Measurements from ENCODE around the gene TH. TPM values are rescaled to one million over a fixed set of nuclear protein-coding genes. Genes with fewer than 3 reads are reported as not detected.
"Not testable (repeated sequence)": the region's sequence is repeated elsewhere in the genome, so short reads cannot be mapped to it uniquely, and the experiment has no call there.

TH gene
- total and polyA plus RNA-seq, 9 of the 15 experiments (the other 6 are each of a cell fraction or from before 2014, with no cell fraction given), result not detected

DNA sequence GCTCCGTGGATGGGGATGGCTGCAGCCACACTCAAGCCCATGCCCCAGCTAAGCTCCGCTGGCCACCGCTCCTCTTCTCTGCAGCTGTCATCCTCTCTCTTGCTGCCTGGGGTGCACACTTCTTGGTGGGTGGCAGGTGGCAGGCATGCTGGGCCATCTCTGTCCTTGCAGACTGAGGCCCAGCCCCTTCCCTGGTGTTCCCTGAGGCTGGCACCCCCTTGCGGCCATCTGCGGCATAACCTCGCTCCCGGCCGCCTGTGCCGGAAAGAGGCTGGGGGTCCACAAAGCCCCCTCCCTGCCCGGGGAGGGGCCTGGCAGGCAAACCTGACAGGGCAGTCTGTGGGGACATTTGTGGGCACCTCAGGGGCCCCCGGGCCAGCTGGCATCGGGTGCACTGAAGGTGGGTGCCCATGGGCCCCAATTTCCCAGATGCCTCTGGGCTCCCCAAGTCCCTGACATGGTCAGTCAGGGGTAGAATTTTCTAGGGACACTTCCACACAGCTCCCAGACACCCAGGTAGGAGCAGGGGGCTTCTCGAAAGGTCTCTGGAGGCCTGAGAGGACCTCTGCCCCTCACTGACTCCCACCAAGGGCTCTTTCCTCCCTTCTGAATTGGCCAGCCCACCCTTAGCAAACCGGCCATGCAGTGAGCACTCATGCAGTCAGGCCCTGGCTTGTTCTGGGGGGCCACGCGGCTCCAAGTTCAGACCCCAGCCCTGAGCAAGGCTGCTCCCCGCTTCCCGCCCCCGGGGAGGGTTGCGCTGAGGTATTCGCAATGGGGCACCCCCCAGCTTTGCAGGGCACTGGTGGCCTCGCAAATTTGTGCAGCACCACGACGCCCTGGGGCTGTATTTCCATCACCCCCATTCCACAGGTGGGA is 23.5 kb upstream of the TH start (continued):
- TF ChIP-seq, protein P1, sequence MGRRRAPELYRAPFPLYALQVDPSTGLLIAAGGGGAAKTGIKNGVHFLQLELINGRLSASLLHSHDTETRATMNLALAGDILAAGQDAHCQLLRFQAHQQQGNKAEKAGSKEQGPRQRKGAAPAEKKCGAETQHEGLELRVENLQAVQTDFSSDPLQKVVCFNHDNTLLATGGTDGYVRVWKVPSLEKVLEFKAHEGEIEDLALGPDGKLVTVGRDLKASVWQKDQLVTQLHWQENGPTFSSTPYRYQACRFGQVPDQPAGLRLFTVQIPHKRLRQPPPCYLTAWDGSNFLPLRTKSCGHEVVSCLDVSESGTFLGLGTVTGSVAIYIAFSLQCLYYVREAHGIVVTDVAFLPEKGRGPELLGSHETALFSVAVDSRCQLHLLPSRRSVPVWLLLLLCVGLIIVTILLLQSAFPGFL (CRISPR knock-in tag; IDR thresholded peaks at IDR 0.05), result no peak
- TF ChIP-seq SMC3 (conservative IDR thresholded peaks at IDR 0.05; ENCODE audit: insufficient read depth, low read depth, low read length), result peak; percentile 70

DNA sequence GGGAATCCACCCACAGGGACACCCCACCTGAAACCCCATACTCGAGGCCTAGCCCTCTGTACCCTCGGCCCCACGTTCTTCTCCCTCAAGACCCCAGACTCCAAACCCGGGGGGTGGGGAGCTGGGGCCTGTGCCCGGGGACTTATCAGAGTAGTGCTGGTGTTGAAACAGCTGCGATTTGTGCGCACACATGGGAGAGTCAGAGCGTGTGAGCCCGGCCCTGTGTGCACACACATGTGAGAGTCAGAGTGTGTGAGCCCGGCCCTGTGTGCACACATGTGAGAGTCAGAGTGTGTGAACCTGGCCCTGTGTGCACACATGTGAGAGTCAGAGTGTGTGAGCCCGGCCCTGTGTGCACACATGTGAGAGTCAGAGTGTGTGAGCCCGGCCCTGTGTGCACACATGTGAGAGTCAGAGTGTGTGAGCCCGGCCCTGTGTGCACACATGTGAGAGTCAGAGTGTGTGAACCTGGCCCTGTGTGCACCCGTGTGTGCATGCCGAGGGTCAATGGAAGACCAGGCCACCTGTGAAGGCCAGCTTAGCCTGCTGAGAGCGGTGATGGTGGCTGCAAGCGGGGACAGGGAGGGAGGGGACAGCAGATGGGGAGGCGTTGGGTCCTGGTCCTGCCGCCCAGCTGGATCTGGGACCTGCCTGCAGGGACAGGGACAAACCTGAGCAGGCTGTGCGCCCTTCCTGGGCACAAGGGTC is 22.4 kb upstream of the TH start:
- BruUV-seq (replicated peaks); H3K4me3 ChIP-seq; H3K36me3 ChIP-seq (ENCODE audit: control insufficient read depth, insufficient read depth, low read length); H3K9me1 ChIP-seq (ENCODE audit: control insufficient read depth, insufficient read depth, low read length); H3K27ac ChIP-seq (ENCODE audit: extremely low read depth, low read depth, low read length); in situ Hi-C loops (cut with MboI); H4K20me1 ChIP-seq (replicated peaks; ENCODE audit: control insufficient read depth, insufficient read depth, low read length); H3K9me3 ChIP-seq (replicated peaks; ENCODE audit: control insufficient read depth, insufficient read depth, low read depth, low read length); ATAC-seq; DNase-seq (ENCODE audit: extremely low read depth in 1 of 4, low spot score in 3 of 4); H2AFZ ChIP-seq (ENCODE audit: low read depth, low read length); FAIRE-seq; H3K79me2 ChIP-seq (ENCODE audit: control insufficient read depth, insufficient read depth, low read length): not testable (repeated sequence)
- Histone ChIP-seq H3K27me3 (ENCODE audit: control insufficient read depth in 2 of 2, insufficient read depth in 2 of 2, low read length in 2 of 2) (peaks cover 11 to 42% of the 10 kb centered on the region in 2 experiments; a peak in 4 of 5 replicates), H3K4me1 (replicated peaks in 1 of 2; ENCODE audit: control insufficient read depth in 2 of 2, insufficient read depth in 2 of 2, low read length in 2 of 2) (peaks cover 2 to 72% of the 10 kb centered on the region in 2 experiments; a peak in 3 of 5 replicates), H3K9ac (ENCODE audit: insufficient read depth in 1 of 2, low read depth in 2 of 2, low read length in 2 of 2) (peak overlapping the region in 1 of 2 experiments; percentile 83; a peak in 2 of 4 replicates), H3K4me2 (ENCODE audit: insufficient read depth, low read length) (peak overlapping the region; percentile 7; the same call in 1 of the 2 replicates)
- ChIA-PET POLR2A (interaction anchor here (0.8 to 1.1 kb wide), 4 partner anchors 8 to 111 kb away, joined by 3 to 4 read pairs (median 3); no protein-coding TSS in a partner anchor), CTCF (ENCODE audit: low intra/inter-chr PET ratio) (interaction anchor here (0.5 to 2.0 kb wide), 4 partner anchors 101 to 227 kb away, joined by 3 to 12 read pairs (median 6); no protein-coding TSS in a partner anchor)
- intact Hi-C loops (cut with micrococcal nuclease), result loop anchor here (10.0 kb wide), 1 partner anchor 341 kb away; no protein-coding TSS in a partner anchor
- 4% methylated on average over 10 of the region's 20 CpGs for WGBS (ENCODE audit: insufficient coverage, low coverage, missing lambda C conversion rate)

Data from K562 (cell line).